A549 treated with GW870086 at 1 μM for 4 hours (cell line): ENCODE data around the gene LAMC2. TPM values are rescaled to one million over a fixed set of nuclear protein-coding genes. Genes with fewer than 3 reads are reported as not detected.

Source experiments
- total RNA-seq: library from RNA; stranded (reverse); fragments of 200-300 nt; extraction: Qiagen RNA extraction; gene quantifications from 5 replicates; pipeline ENCODE4 v1.2.3, GENCODE V29; 2022; ENCODE audit warnings: low read depth

The LAMC2 gene
- total RNA-seq, result 21.1 to 27.1 TPM (median 24.9 TPM) in 5 replicates

GRCh38 chr1:183185941-183186490 is at the start of gene LAMC2:
Gene LAMC2 (plus strand): TSS chr1:183186264. CDS start chr1:183186353, 89 bp downstream.

Other genes starting within 250 kb of the LAMC2 start
- gene SHCBP1L, start 233.1 kb upstream of the LAMC2 start, total RNA-seq, result not detected in 5 replicates
- gene LAMC1, start 162.8 kb upstream of the LAMC2 start, total RNA-seq, result 88.9 to 126 TPM (median 117 TPM) in 5 replicates
- gene NMNAT2, start 232.1 kb downstream of the LAMC2 start, total RNA-seq, result 0.42 to 0.66 TPM (median 0.45 TPM) in 5 replicates